Activated T-cell treated with anti-CD3 and anti-CD28 coated beads, Interleukin-2, amount 50 U/mL, for 4 hours (primary cell): Measurements from ENCODE around the gene PRCC. TPM values are rescaled to one million over a fixed set of nuclear protein-coding genes. Genes with fewer than 3 reads are reported as not detected.
A peak's percentile ranks its signal among the peaks of the same experiment; 100 is the strongest.
"Not testable (repeated sequence)": the region's sequence is repeated elsewhere in the genome, so short reads cannot be mapped to it uniquely, and the experiment has no call there.

ENCODE experiments used
- ATAC-seq, 2 donors: fragments of 200-7000 bp; cut with Tn5 transposase; one replicate each; pipeline ENCODE4 v1.10.0; 2021
- DNase-seq: peaks from one replicate; pipeline ENCODE4 v3.0.0-alpha.2; 2020
- H3K27me3 Mint-ChIP-seq: one replicate; pipeline ENCODE4 v1.8.0; 2021; ENCODE audit warnings: low read depth, mixed read lengths
- H3K36me3 Mint-ChIP-seq: one replicate; pipeline ENCODE4 v1.8.0; 2022; ENCODE audit warnings: mixed read lengths; ENCODE audit not compliant: insufficient read depth
- H3K4me1 Mint-ChIP-seq: one replicate; pipeline ENCODE4 v1.8.0; 2021; ENCODE audit warnings: low read depth, mixed read lengths
- H3K4me3 Mint-ChIP-seq: one replicate; pipeline ENCODE4 v1.8.0; 2021; ENCODE audit warnings: mild to moderate bottlenecking, moderate library complexity, mixed read lengths
- H3K9me3 Mint-ChIP-seq: one replicate; pipeline ENCODE4 v1.8.0; 2021; ENCODE audit warnings: mixed read lengths
- total RNA-seq, 3 donors: library from RNA; stranded (reverse); gene quantifications; one replicate each; pipeline ENCODE4 v1.2.1, GENCODE V29; 2021

The PRCC gene
- total RNA-seq, 3 donors from 2014 or later: 108 to 111 (median 111) TPM

- H3K36me3 Mint-ChIP-seq: peaks cover 7% of the 10 kb centered on the region
- peaks cover 57% of the 10 kb centered on the region for H3K4me1 Mint-ChIP-seq
- ATAC-seq (no peak), DNase-seq (no peak)
- no peaks in the 10 kb centered on the region for H3K9me3 Mint-ChIP-seq
- peak overlapping the region; percentile 94 for H3K4me3 Mint-ChIP-seq
- no peaks in the 10 kb centered on the region for H3K27me3 Mint-ChIP-seq
Measured at GRCh38 chr1:156749419-156750118, 17.8 kb upstream of the PRCC start.

- H3K4me1 Mint-ChIP-seq: peaks cover 57% of the 10 kb centered on the region
- peak overlapping the region; percentile 94 for H3K4me3 Mint-ChIP-seq
- no peaks in the 10 kb centered on the region for H3K9me3 Mint-ChIP-seq
- peak; percentile 8 to 12 for ATAC-seq
- H3K27me3 Mint-ChIP-seq: no peaks in the 10 kb centered on the region
- peak; percentile 47 for DNase-seq
- H3K36me3 Mint-ChIP-seq: peaks cover 7% of the 10 kb centered on the region
Measured at GRCh38 chr1:156750191-156750672, 17.1 kb upstream of the PRCC start.

- Mint-ChIP-seq H3K9me3 (no peaks in the 10 kb centered on the region), H3K4me1 (peaks cover 51% of the 10 kb centered on the region), H3K27me3 (no peaks in the 10 kb centered on the region), H3K36me3 (peaks cover 2% of the 10 kb centered on the region), H3K4me3 (peak overlapping the region; percentile 94)
- DNase-seq (peak; percentile 31), ATAC-seq (peak; percentile 24 to 29)
Measured at GRCh38 chr1:156750711-156751450, 16.5 kb upstream of the PRCC start.

- peak within 1 kb of the TSS; percentile 94 for H3K4me3 Mint-ChIP-seq
- no peaks in the 10 kb centered on the region for H3K27me3 Mint-ChIP-seq
- no peak for ATAC-seq
- H3K4me1 Mint-ChIP-seq: peaks cover 46% of the 10 kb centered on the region
- DNase-seq: no peak
- H3K36me3 Mint-ChIP-seq: no peaks in the 10 kb centered on the region
- no peaks in the 10 kb centered on the region for H3K9me3 Mint-ChIP-seq
Measured at GRCh38 chr1:156751451-156751756, 15.9 kb upstream of the PRCC start, which contains the start of gene HDGF. Gene HDGF (minus strand): TSS chr1:156751675. CDS start chr1:156751429, 246 bp downstream.

GRCh38 chr1:156751757-156752481, 15.4 kb upstream of the PRCC start:
- H3K4me3 Mint-ChIP-seq: peak overlapping the region; percentile 93
- DNase-seq (peak; percentile 97), ATAC-seq (peak; percentile 85 to 86)
- H3K4me1 Mint-ChIP-seq: peaks cover 43% of the 10 kb centered on the region
- H3K27me3 Mint-ChIP-seq: no peaks in the 10 kb centered on the region
- no peaks in the 10 kb centered on the region for H3K36me3 Mint-ChIP-seq
- no peaks in the 10 kb centered on the region for H3K9me3 Mint-ChIP-seq

GRCh38 chr1:156752843-156753482, 14.4 kb upstream of the PRCC start:
- Mint-ChIP-seq H3K9me3 (no peaks in the 10 kb centered on the region), H3K4me1 (peaks cover 35% of the 10 kb centered on the region), H3K4me3 (peak overlapping the region; percentile 93), H3K27me3 (no peaks in the 10 kb centered on the region), H3K36me3 (no peaks in the 10 kb centered on the region)
- no peak for ATAC-seq
- DNase-seq: no peak

GRCh38 chr1:156754219-156754618, 13.1 kb upstream of the PRCC start:
- peaks cover 22% of the 10 kb centered on the region for H3K4me1 Mint-ChIP-seq
- H3K36me3 Mint-ChIP-seq: no peaks in the 10 kb centered on the region
- H3K9me3 Mint-ChIP-seq: no peaks in the 10 kb centered on the region
- no peak for ATAC-seq
- no peaks in the 10 kb centered on the region for H3K27me3 Mint-ChIP-seq
- H3K4me3 Mint-ChIP-seq: no peak overlapping the region
- no peak for DNase-seq

GRCh38 chr1:156755527-156755950, 11.8 kb upstream of the PRCC start:
- no peak for ATAC-seq

GRCh38 chr1:156756355-156756754, 11.0 kb upstream of the PRCC start:
- no peaks in the 10 kb centered on the region for H3K9me3 Mint-ChIP-seq
- no peak for ATAC-seq
- H3K36me3 Mint-ChIP-seq: no peaks in the 10 kb centered on the region
- DNase-seq: no peak
- peaks cover 12% of the 10 kb centered on the region for H3K4me1 Mint-ChIP-seq
- no peaks in the 10 kb centered on the region for H3K27me3 Mint-ChIP-seq
- H3K4me3 Mint-ChIP-seq: no peak overlapping the region

More at GRCh38 chr1:156755527-156755950, 11.8 kb upstream of the PRCC start:
- Mint-ChIP-seq H3K4me1 (peaks cover 12% of the 10 kb centered on the region), H3K4me3 (no peak overlapping the region), H3K36me3 (no peaks in the 10 kb centered on the region), H3K9me3 (no peaks in the 10 kb centered on the region), H3K27me3 (no peaks in the 10 kb centered on the region)
- DNase-seq: no peak

- ATAC-seq, H3K9me3 Mint-ChIP-seq, H3K27me3 Mint-ChIP-seq, H3K4me3 Mint-ChIP-seq, H3K36me3 Mint-ChIP-seq, H3K4me1 Mint-ChIP-seq, DNase-seq: not testable (repeated sequence)
Measured at GRCh38 chr1:156757572-156758253, 9.6 kb upstream of the PRCC start.

GRCh38 chr1:156760092-156760795, 7.1 kb upstream of the PRCC start:
- no peaks in the 10 kb centered on the region for H3K9me3 Mint-ChIP-seq
- no peak for DNase-seq
- H3K4me3 Mint-ChIP-seq: no peak overlapping the region
- no peak for ATAC-seq
- H3K27me3 Mint-ChIP-seq: no peaks in the 10 kb centered on the region
- no peaks in the 10 kb centered on the region for H3K36me3 Mint-ChIP-seq
- H3K4me1 Mint-ChIP-seq: no peaks in the 10 kb centered on the region

- Mint-ChIP-seq H3K36me3 (no peaks in the 10 kb centered on the region), H3K4me3 (no peak overlapping the region), H3K4me1 (no peaks in the 10 kb centered on the region), H3K9me3 (no peaks in the 10 kb centered on the region), H3K27me3 (no peaks in the 10 kb centered on the region)
- ATAC-seq (no peak), DNase-seq (no peak)
Measured at GRCh38 chr1:156760796-156761104, 6.6 kb upstream of the PRCC start.

- peaks cover 21% of the 10 kb centered on the region for H3K4me1 Mint-ChIP-seq
- not testable (repeated sequence) for ATAC-seq, H3K27me3 Mint-ChIP-seq
Measured at GRCh38 chr1:156765136-156765535, 2.2 kb upstream of the PRCC start.

More at GRCh38 chr1:156765136-156765535, 2.2 kb upstream of the PRCC start:
- peaks cover 13% of the 10 kb centered on the region for H3K36me3 Mint-ChIP-seq
- not testable (repeated sequence) for H3K4me3 Mint-ChIP-seq, DNase-seq, H3K9me3 Mint-ChIP-seq
